ENCODE data around the gene ARHGAP10.

The ARHGAP10 gene

DNA sequence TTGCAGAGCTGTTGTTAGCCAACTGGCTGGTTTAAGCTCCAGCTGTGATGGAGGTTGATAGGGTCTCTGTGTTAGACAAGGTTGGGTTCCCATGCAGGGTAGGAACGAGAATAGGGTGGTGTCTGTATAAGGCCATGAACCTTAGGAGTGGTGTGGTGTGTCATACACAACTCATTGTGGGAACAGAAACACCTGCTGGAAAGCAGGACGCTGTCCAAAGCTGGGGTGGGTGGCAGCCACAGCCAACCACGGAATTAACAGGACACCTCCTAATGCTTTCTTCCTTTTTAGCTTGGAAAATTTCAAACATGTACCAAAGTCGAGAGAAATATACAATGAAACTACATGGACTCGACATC is 94.4 kb downstream of the ARHGAP10 start:
- Histone ChIP-seq H3K36me3 (ENCODE audit: insufficient read depth, low read length) (no peaks in the 10 kb centered on the region; the same call in 1 of the 2 replicates), H3K9ac (ENCODE audit: insufficient read length) (no peak overlapping the region), H3K4me3 (no peak overlapping the region), H3K9me3 (ENCODE audit: low read depth, low read length) (no peaks in the 10 kb centered on the region), H3K27ac (no peak overlapping the region)
- no peak for DNase-seq (ENCODE audit: low read depth, low spot score)
- TF ChIP-seq EZH2 (IDR thresholded peaks at IDR 0.05) (no peak), POLR2AphosphoS5 (IDR thresholded peaks at IDR 0.05; ENCODE audit: borderline replicate concordance, low read depth, low read length) (no peak), FOXP2 (optimal IDR thresholded peaks at IDR 0.05; ENCODE audit: control extremely low read depth, extremely low read length, insufficient read depth) (no peak)

DNA sequence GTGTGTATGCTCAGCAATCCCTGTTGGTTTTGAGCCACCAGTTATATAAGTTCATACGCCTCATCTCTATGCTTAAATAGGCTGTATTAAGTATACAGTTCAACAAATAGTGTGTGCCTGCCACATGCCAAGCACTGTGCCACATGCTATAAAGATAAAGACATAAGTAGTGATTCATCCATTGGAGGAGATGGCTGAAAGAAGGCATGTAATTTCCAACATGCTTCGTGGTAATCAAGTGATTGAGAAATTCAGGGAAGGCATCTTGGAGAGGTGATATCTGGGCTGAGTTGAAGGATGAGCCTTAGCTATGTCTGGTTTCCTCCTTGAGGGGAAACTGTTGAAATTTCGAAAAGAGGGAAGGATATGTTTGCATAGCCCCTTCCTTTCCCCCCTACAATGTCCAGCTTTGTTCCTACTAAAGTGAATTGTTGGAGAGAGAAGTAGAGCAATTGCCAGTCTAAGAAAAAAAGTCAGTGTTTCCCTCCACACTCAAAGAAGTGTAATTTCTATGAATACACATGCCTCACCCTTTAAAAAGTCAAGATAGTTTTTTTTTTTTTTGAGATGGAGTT is 96.5 kb downstream of the ARHGAP10 start:
- no peak for DNase-seq (ENCODE audit: low read depth, low spot score)
- H3K9me3 ChIP-seq (ENCODE audit: low read depth, low read length) = no peaks in the 10 kb centered on the region
- no peak overlapping the region for H3K27ac ChIP-seq
- TF ChIP-seq EZH2 (IDR thresholded peaks at IDR 0.05) (no peak), FOXP2 (optimal IDR thresholded peaks at IDR 0.05; ENCODE audit: control extremely low read depth, extremely low read length, insufficient read depth) (no peak), POLR2AphosphoS5 (IDR thresholded peaks at IDR 0.05; ENCODE audit: borderline replicate concordance, low read depth, low read length) (no peak)
- no peak overlapping the region for H3K9ac ChIP-seq (ENCODE audit: insufficient read length)
- H3K4me3 ChIP-seq = no peak overlapping the region
- no peaks in the 10 kb centered on the region; the same call in 1 of the 2 replicates for H3K36me3 ChIP-seq (ENCODE audit: insufficient read depth, low read length)

DNA sequence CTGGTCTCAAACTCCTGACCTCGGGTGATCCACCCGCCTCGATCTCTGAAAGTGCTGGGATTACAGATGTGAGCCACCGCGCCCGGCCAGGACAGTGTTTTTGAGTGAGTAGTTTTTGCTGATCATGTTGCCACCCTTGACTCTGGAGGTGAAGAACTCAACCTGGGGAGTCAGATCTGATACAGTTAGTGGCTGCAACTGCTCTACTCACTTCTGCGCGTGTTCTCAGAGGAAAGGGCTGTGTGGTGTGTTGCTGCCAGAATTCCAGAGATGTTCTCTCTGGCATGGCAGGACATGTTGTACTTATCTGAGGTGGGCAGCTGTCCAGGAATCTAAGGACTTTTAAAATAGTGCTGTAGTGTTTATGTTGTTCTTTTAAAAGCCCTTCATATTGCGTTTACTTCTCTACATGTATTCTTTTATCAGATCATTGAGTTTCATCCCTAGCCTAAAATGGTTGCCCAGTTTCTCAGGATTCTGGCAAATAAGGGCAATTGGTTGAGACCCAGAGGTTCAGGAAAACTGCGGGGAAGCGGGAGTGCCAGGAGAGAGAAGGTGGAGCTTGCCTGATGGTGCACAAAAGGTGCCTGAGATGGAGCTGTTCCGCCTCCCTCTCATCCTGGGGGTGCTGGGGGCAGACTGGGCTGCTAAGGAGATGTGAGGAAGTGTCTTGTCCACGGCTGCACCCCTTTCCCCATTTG is 97.7 kb downstream of the ARHGAP10 start:
- no peak overlapping the region for H3K9ac ChIP-seq (ENCODE audit: insufficient read length)
- no peak for DNase-seq (ENCODE audit: low read depth, low spot score)
- no peak for TF ChIP-seq FOXP2 (optimal IDR thresholded peaks at IDR 0.05; ENCODE audit: control extremely low read depth, extremely low read length, insufficient read depth)
- no peak for TF ChIP-seq EZH2 (IDR thresholded peaks at IDR 0.05)
- no peak for TF ChIP-seq POLR2AphosphoS5 (IDR thresholded peaks at IDR 0.05; ENCODE audit: borderline replicate concordance, low read depth, low read length)
- no peaks in the 10 kb centered on the region; the same call in 1 of the 2 replicates for H3K36me3 ChIP-seq (ENCODE audit: insufficient read depth, low read length)
- H3K9me3 ChIP-seq (ENCODE audit: low read depth, low read length) = no peaks in the 10 kb centered on the region
- no peak overlapping the region for H3K27ac ChIP-seq
- H3K4me3 ChIP-seq = no peak overlapping the region

DNA sequence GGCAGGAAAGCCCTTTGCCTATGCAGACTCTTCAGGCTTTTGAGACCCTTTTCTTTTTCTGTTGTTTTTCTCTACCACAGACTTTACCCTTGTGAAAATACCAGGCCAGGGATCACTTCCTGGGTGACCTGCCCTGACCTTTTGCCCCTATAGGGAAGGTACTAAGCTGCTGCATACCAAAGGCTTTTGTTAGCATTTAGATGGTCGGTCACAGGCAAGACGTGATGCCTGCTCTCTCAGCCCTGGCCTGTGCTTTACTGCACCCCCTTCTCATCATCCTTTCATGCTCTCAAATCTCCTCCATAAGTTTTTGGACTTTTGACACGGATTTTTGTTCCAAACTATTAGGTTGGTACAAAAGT is 98.2 kb downstream of the ARHGAP10 start:
- Histone ChIP-seq H3K4me3 (no peak overlapping the region), H3K9me3 (ENCODE audit: low read depth, low read length) (no peaks in the 10 kb centered on the region), H3K9ac (ENCODE audit: insufficient read length) (no peak overlapping the region), H3K27ac (no peak overlapping the region), H3K36me3 (ENCODE audit: insufficient read depth, low read length) (no peaks in the 10 kb centered on the region; the same call in 1 of the 2 replicates)
- TF ChIP-seq FOXP2 (optimal IDR thresholded peaks at IDR 0.05; ENCODE audit: control extremely low read depth, extremely low read length, insufficient read depth) = no peak
- TF ChIP-seq EZH2 (IDR thresholded peaks at IDR 0.05) = no peak
- no peak for TF ChIP-seq POLR2AphosphoS5 (IDR thresholded peaks at IDR 0.05; ENCODE audit: borderline replicate concordance, low read depth, low read length)
- no peak for DNase-seq (ENCODE audit: low read depth, low spot score)

DNA sequence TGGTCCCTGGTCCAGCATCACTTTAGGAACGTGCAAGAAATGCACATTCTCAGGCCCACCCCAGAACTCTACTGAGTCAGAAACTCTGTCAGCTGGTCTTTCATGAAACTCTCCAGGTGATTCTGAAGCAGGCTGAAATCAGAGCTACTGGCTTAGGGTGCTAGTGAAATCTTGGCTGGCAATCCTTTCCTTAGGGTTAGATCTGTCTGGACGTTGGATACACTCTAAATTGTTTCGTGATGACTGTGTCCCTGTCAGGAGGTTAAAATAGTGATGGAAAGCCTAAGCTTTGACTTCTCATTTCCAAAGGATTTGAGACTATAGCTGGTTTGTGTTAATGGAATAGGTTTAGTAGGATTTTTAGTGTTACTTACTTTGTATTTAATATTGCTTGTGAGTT is 99.1 kb downstream of the ARHGAP10 start:
- no peaks in the 10 kb centered on the region; the same call in 1 of the 2 replicates for H3K36me3 ChIP-seq (ENCODE audit: insufficient read depth, low read length)
- H3K4me3 ChIP-seq = no peak overlapping the region
- DNase-seq (ENCODE audit: low read depth, low spot score) = no peak
- no peaks in the 10 kb centered on the region for H3K9me3 ChIP-seq (ENCODE audit: low read depth, low read length)
- H3K9ac ChIP-seq (ENCODE audit: insufficient read length) = no peak overlapping the region
- H3K27ac ChIP-seq = no peak overlapping the region
- TF ChIP-seq EZH2 (IDR thresholded peaks at IDR 0.05) (no peak), FOXP2 (optimal IDR thresholded peaks at IDR 0.05; ENCODE audit: control extremely low read depth, extremely low read length, insufficient read depth) (no peak), POLR2AphosphoS5 (IDR thresholded peaks at IDR 0.05; ENCODE audit: borderline replicate concordance, low read depth, low read length) (no peak)

DNA sequence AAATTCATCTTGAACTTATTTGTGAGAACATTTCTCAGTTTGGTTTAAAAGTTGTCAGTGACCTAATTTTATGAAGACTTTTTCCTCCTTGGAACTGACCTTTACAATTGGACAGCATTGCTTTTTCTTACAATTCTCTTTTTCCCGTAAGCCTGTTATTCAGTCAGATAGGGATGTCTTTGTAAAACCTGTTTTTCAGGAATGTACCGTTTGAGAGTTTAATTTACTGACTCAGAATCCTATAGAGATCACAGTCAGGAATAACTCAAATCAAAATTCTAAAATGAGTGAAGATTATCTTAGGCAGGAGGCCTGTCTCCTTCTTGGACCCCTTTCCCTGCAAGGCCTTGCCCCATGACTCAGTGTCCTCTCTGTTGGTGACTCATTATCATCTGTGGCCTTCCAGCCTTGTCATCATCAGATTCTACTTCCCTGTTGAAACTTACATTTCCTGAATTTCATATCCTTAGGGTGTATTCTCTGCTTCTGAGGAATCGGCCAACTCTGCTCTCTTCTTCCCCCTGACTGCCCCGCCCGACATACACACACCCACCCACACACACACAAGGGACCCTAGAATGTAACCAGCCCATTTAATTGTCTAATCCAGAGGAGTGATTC is 99.8 kb downstream of the ARHGAP10 start:
- no peak overlapping the region for H3K9ac ChIP-seq (ENCODE audit: insufficient read length)
- H3K36me3 ChIP-seq (ENCODE audit: insufficient read depth, low read length) = no peaks in the 10 kb centered on the region
- no peaks in the 10 kb centered on the region for H3K9me3 ChIP-seq (ENCODE audit: low read depth, low read length)
- no peak overlapping the region for H3K27ac ChIP-seq
- H3K4me3 ChIP-seq = no peak overlapping the region
- DNase-seq (ENCODE audit: low read depth, low spot score) = no peak
- TF ChIP-seq FOXP2 (optimal IDR thresholded peaks at IDR 0.05; ENCODE audit: control extremely low read depth, extremely low read length, insufficient read depth) (no peak), EZH2 (IDR thresholded peaks at IDR 0.05) (no peak), POLR2AphosphoS5 (IDR thresholded peaks at IDR 0.05; ENCODE audit: borderline replicate concordance, low read depth, low read length) (no peak)

DNA sequence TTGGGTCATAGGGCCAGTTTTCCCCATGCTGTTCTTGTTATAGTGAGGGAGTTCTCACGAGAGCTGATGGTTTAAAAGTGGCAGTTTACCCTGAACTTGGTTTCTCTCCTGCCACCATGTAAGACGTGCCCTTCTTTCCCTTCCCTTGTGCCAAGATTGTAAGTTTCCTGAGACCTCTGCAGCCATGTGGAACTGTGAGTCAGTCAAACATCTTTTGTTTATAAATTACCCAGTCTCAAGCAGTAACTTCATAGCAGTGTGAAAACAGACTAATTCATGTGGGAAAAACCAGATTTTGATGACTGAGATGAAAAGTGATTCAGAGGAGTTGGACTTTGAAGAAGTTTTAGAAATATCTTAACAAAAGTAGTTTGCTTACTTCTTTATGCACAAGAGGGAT is 101.4 kb downstream of the ARHGAP10 start:
- H3K27ac ChIP-seq = no peak overlapping the region

DNA sequence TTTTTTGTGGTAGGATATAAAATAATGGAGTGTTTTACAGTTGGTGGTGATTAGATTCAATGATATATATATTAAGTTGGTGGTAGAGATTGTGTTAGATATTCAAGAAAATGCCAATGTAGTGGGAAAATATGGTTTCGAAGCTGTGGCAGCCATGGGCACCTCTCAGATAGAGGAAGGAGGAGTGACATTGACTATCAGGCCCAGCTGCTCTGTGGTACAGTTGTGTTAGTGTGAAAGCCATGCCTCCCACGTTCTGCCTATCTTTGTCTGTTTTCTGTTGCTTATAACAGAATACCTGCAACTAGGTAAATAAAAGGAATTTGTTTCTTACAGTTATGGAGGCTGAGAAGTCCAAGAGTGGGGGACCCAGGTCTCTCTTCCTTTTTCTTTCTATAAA is 101.9 kb downstream of the ARHGAP10 start:
- TF ChIP-seq POLR2AphosphoS5 (IDR thresholded peaks at IDR 0.05; ENCODE audit: borderline replicate concordance, low read depth, low read length) = no peak
- no peak for TF ChIP-seq FOXP2 (optimal IDR thresholded peaks at IDR 0.05; ENCODE audit: control extremely low read depth, extremely low read length, insufficient read depth)
- TF ChIP-seq EZH2 (IDR thresholded peaks at IDR 0.05) = no peak
- Histone ChIP-seq H3K9ac (ENCODE audit: insufficient read length) (no peak overlapping the region), H3K9me3 (ENCODE audit: low read depth, low read length) (no peaks in the 10 kb centered on the region), H3K27ac (no peak overlapping the region), H3K4me3 (no peak overlapping the region), H3K36me3 (ENCODE audit: insufficient read depth, low read length) (no peaks in the 10 kb centered on the region)
- no peak for DNase-seq (ENCODE audit: low read depth, low spot score)

More for the DNA sequence above, 101.4 kb downstream of the ARHGAP10 start:
- TF ChIP-seq FOXP2 (optimal IDR thresholded peaks at IDR 0.05; ENCODE audit: control extremely low read depth, extremely low read length, insufficient read depth) (no peak), EZH2 (IDR thresholded peaks at IDR 0.05) (no peak), POLR2AphosphoS5 (IDR thresholded peaks at IDR 0.05; ENCODE audit: borderline replicate concordance, low read depth, low read length) (no peak)
- Histone ChIP-seq H3K4me3 (no peak overlapping the region), H3K9ac (ENCODE audit: insufficient read length) (no peak overlapping the region), H3K36me3 (ENCODE audit: insufficient read depth, low read length) (no peaks in the 10 kb centered on the region), H3K9me3 (ENCODE audit: low read depth, low read length) (no peaks in the 10 kb centered on the region)
- no peak for DNase-seq (ENCODE audit: low read depth, low spot score)
